RWPE1 (cell line): ENCODE data around the gene RNPEPL1.

Experiments used
- CTCF ChIA-PET: fragments of 350-600 bp; sonication (Branson Sonifier 250); formaldehyde crosslinking; extraction: SDS; loops from one replicate; lab custom pipeline; 2021; lab: Yijun Ruan, JAX
- POLR2A ChIA-PET: fragments of 400-600 bp; formaldehyde crosslinking; extraction: SDS; loops from one replicate; lab custom pipeline; 2020; ENCODE audit warnings: antibody characterized with exemption; ENCODE audit not compliant: low non-redundant PET; lab: Yijun Ruan, JAX
- DNase-seq: peaks from one replicate; pipeline ENCODE4 v3.0.0; 2012; ENCODE audit warnings: low spot score
- H3K27ac ChIP-seq: fragments of 450-650 bp; 2 replicates; pipeline ENCODE4 v1.5.1; 2017
- TF ChIP-seq, protein P1 (sequence below): fragments of 450-650 bp; conservative IDR thresholded peaks from 2 replicates; pipeline ENCODE4 v1.5.1; 2017; ENCODE audit warnings: low read depth, mild to moderate bottlenecking

The RNPEPL1 gene

DNA sequence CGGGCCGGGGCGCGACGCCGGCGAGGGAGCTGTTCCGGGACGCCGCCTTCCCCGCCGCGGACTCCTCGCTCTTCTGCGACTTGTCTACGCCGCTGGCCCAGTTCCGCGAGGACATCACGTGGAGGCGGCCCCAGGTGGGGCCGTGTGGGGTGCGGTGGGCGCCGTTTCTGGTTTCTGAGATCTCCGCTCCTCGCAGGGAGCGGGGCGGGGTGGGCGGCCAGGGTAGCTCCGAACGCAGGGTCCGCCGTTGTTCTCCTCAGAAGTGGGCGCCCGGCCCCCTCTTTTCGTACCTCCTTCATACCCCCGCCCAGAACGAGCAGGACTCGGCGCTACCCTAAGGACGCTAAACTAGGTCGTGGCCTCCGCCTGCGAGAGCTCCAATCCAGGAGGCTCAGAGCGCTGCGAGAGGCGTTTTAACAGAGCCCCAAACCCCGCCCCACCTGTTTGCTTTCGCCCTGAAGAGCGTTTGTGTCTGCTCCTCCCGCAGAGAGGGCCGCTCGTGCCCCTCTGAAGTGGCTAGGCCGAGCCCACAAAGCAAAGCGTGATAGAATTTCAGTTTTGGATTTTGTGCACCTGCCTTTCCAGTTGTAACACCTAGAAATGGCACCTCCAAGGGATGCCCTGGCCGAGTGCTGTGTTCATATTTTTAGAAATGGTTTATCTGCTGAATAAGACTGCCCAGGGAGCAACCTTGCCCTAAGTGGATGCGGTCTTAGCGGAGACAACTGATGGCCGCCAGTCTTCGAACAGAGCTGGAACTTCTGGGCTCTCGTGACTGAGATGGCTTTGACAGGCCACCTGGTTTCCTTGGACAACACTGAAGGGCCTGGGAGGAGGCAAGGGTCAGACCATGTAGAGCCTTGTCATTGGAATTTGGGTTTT is 18.9 kb downstream of the RNPEPL1 start:
- POLR2A ChIA-PET = interaction anchor here (1.2 to 2.4 kb wide), 3 partner anchors 18 to 27 kb away, joined by 4 to 12 read pairs (median 8); partner anchors contain the start of gene DUSP28
- CTCF ChIA-PET = interaction anchor here (0.7 to 1.1 kb wide), 4 partner anchors 18 to 310 kb away, joined by 3 to 5 read pairs (median 3); no protein-coding TSS in a partner anchor
- DNase-seq = no peak
- TF ChIP-seq, protein P1, sequence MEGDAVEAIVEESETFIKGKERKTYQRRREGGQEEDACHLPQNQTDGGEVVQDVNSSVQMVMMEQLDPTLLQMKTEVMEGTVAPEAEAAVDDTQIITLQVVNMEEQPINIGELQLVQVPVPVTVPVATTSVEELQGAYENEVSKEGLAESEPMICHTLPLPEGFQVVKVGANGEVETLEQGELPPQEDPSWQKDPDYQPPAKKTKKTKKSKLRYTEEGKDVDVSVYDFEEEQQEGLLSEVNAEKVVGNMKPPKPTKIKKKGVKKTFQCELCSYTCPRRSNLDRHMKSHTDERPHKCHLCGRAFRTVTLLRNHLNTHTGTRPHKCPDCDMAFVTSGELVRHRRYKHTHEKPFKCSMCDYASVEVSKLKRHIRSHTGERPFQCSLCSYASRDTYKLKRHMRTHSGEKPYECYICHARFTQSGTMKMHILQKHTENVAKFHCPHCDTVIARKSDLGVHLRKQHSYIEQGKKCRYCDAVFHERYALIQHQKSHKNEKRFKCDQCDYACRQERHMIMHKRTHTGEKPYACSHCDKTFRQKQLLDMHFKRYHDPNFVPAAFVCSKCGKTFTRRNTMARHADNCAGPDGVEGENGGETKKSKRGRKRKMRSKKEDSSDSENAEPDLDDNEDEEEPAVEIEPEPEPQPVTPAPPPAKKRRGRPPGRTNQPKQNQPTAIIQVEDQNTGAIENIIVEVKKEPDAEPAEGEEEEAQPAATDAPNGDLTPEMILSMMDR = no peak
- peak overlapping the region; percentile 89 for H3K27ac ChIP-seq

DNA sequence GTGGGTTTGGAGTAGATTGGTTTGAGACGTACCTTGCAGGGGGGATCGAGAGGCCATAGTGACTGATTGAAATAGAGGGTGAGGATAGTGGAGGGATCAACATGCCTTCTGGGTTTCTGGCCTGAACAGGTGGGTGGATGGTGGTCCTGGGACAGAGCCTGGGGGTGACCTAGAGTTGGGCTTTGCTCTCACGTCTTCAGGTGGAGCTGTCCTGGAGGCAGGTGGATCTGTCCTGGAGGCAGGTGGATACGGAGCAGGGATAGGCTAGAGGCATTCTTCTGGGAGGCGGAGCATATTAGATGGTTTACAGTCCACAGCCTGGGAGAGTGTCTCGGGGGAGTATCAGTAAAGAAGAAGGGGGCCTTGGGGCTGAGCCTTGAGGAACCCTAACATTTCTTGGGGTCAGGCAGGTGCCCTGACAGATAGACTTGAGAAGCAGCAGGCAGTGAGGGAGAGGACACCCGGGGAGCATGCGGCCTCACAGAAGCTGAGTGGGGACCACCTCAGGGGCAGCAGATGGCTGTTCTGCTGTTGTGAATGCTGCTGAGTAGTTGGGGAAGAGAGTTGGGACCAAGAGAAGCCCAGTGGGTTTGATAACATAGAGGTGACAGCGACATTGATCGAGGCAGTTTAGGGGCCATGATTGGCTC is 19.8 kb downstream of the RNPEPL1 start:
- POLR2A ChIA-PET = no interaction called here
- CTCF ChIA-PET = interaction anchor here (0.6 to 0.7 kb wide), 3 partner anchors 13 to 311 kb away, joined by 3 read pairs; no protein-coding TSS in a partner anchor

DNA sequence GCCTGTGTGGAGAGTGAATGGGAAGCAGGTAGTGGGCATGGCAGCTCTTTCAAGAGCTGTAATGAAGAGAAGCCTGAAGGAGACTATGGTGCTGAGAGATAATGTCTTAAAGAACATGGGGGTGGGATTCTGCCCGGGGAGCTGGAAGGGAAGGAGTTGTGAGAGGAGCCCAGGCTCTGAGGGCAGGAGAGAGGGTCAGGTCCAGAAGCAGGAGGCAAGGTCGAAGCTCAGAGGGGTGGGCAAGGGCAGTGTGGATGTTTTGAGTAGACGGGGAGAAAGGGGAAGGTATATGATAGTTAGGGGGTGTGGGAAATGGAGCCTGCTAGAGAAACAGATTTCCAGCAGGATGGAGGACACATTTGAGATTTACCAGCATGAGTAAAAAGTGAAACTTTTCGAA is 20.4 kb downstream of the RNPEPL1 start:
- TF ChIP-seq, protein P1 = no peak
- DNase-seq = no peak
- POLR2A ChIA-PET = interaction anchor here (0.7 kb wide), 1 partner anchor 22 kb away, joined by 3 read pairs; no protein-coding TSS in a partner anchor
- H3K27ac ChIP-seq = no peak overlapping the region; the same call in 1 of the 2 replicates
- CTCF ChIA-PET = interaction anchor here (0.6 kb wide), 1 partner anchor 13 kb away, joined by 3 read pairs; no protein-coding TSS in a partner anchor

More for the DNA sequence above, 19.8 kb downstream of the RNPEPL1 start:
- H3K27ac ChIP-seq = no peak overlapping the region
- TF ChIP-seq, protein P1 = no peak
- DNase-seq = no peak

DNA sequence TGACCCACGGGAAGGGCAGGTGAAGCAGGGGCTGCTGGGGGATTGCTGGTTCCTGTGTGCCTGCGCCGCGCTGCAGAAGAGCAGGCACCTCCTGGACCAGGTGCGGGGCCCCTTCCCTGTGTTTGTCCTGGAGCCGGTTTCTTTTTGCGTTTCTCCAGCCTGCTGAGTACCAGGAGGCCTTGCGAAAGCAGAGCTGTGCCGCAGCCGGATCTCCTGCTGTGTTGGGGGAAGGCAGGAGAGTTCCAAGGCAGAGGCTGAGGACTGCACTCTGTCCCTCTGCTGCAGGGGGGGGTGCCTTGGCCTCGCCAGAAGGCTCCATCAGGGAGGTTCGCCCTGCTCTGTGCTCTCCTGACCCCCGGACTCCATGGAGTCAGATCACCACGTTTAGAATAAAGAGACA is 21.1 kb downstream of the RNPEPL1 start:
- CTCF ChIA-PET = interaction anchor here (0.6 kb wide), 2 partner anchors 26 to 477 kb away, joined by 3 to 4 read pairs; no protein-coding TSS in a partner anchor
- peak overlapping the region; percentile 10; the same call in 1 of the 2 replicates for H3K27ac ChIP-seq
- TF ChIP-seq, protein P1 = no peak
- no peak for DNase-seq
- POLR2A ChIA-PET = interaction anchor here (0.7 kb wide), 1 partner anchor 21 kb away, joined by 3 read pairs; no protein-coding TSS in a partner anchor

DNA sequence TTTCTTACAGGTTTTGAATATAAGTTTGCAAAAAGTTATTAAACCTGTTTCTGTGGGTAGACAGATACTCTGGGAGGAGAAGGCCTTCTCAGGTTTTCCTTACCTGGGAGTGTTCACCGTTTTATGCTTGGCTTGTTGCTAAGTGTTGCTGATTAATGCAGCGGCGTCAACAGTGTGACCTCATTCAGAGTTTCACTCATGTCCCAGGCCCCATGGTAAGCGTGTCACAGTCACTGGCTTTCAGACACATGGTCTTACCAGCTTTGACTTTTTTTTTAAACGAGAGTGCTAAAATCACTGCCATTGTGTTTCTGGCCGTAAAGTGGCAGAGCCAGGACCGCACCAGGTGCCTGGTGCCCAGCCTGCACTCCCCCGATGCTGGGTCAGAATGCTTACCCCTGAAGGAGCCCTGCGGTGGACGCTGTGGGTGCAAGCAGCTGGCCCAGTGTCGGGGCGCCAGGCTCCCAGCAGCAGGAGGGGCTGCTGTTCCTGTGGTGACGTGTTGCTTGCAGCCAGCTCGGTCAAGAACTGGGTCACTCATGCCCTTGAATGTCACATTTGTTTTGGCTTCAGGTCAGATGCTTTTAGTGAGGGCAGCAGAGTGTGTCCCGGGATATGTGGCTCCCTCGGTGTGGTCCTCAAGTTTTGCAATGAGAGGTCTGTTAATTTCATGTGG is 21.7 kb downstream of the RNPEPL1 start:
- POLR2A ChIA-PET = no interaction called here
- DNase-seq = no peak
- CTCF ChIA-PET = interaction anchor here (0.6 kb wide), 2 partner anchors 26 to 477 kb away, joined by 3 to 4 read pairs; no protein-coding TSS in a partner anchor
- TF ChIP-seq, protein P1 = no peak
- no peak overlapping the region for H3K27ac ChIP-seq
